IMR-90 (cell line): ENCODE measurements around the gene SRSF2. TPM values are rescaled to one million over a fixed set of nuclear protein-coding genes. Genes with fewer than 3 reads are reported as not detected.
A peak's percentile ranks its signal among the peaks of the same experiment; 100 is the strongest.

Experiments
- ATAC-seq: fragments of 200-7000 bp; cut with Tn5 transposase; 2 replicates; pipeline ENCODE4 v1.9.1; 2020; ENCODE audit warnings: low read depth, mild to moderate bottlenecking, moderate library complexity
- BruUV-seq: library from RNA; stranded (reverse); fragments of 400-500 nt; replicated peaks from 2 replicates; lab custom pipeline; 2021; lab: Mats Ljungman, UMichigan
- CTCF ChIA-PET: fragments of 300-600 bp; formaldehyde crosslinking; extraction: SDS; loops from one replicate; lab custom pipeline; 2021; ENCODE audit warnings: antibody characterized with exemption; lab: Yijun Ruan, JAX
- POLR2A ChIA-PET: fragments of 300-600 bp; sonication (Branson Sonifier 250); formaldehyde crosslinking; loops from one replicate; lab custom pipeline; 2022; ENCODE audit warnings: antibody characterized with exemption; ENCODE audit not compliant: unreplicated experiment; lab: Charles Lee
- DNase-seq: peaks from one replicate; pipeline ENCODE4 v3.0.0; 2013
- H2AFZ ChIP-seq: replicated peaks from 2 replicates; pipeline ENCODE3; 2013; ENCODE audit warnings: low read length, mild to moderate bottlenecking; ENCODE audit not compliant: poor library complexity
- H2AK5ac ChIP-seq: 2 replicates; pipeline ENCODE4 v1.6.1; 2013; ENCODE audit warnings: low read depth, low read length, inconsistent platforms
- H2AK9ac ChIP-seq: replicated peaks from 2 replicates; pipeline ENCODE3; 2013; ENCODE audit warnings: mild to moderate bottlenecking, low read depth, low read length, moderate library complexity; ENCODE audit not compliant: poor library complexity
- H2BK120ac ChIP-seq: 2 replicates; pipeline ENCODE4 v1.6.1; 2013; ENCODE audit warnings: low read depth, low read length, inconsistent platforms
- H2BK15ac ChIP-seq: 3 replicates; pipeline ENCODE4 v1.6.1; 2013; ENCODE audit warnings: low read depth, low read length, inconsistent platforms
- H2BK20ac ChIP-seq: 2 replicates; pipeline ENCODE4 v1.6.1; 2013; ENCODE audit warnings: low read depth, mild to moderate bottlenecking, inconsistent platforms, low read length, moderate library complexity
- H2BK5ac ChIP-seq: 2 replicates; pipeline ENCODE4 v1.6.1; 2013; ENCODE audit warnings: mild to moderate bottlenecking, low read depth, low read length, inconsistent platforms; ENCODE audit not compliant: poor library complexity, severe bottlenecking
- H3K14ac ChIP-seq: replicated peaks from 2 replicates; pipeline ENCODE4 v1.6.1; 2013; ENCODE audit warnings: low read depth, low read length, inconsistent platforms
- H3K18ac ChIP-seq: 2 replicates; pipeline ENCODE4 v1.6.1; 2013; ENCODE audit warnings: low read depth, low read length, control low read depth
- H3K23ac ChIP-seq: 2 replicates; pipeline ENCODE4 v1.6.1; 2013; ENCODE audit warnings: low read depth, low read length, inconsistent platforms
- H3K27ac ChIP-seq: 2 replicates; pipeline ENCODE4 v1.5.1; 2013; ENCODE audit warnings: mild to moderate bottlenecking, control low read depth, low read length; ENCODE audit not compliant: insufficient read depth
- H3K27me3 ChIP-seq: 2 replicates; pipeline ENCODE4 v1.6.1; 2013; ENCODE audit warnings: low read length; ENCODE audit not compliant: control insufficient read depth, insufficient read depth
- H3K36me3 ChIP-seq: 2 replicates; pipeline ENCODE4 v1.6.1; 2013; ENCODE audit warnings: low read length, mixed read lengths; ENCODE audit not compliant: control insufficient read depth, insufficient read depth
- H3K4ac ChIP-seq: 2 replicates; pipeline ENCODE4 v1.6.1; 2013; ENCODE audit warnings: low read depth, low read length, inconsistent platforms
- H3K4me1 ChIP-seq: 2 replicates; pipeline ENCODE4 v1.6.1; 2013; ENCODE audit warnings: low read length, mixed read lengths; ENCODE audit not compliant: control insufficient read depth, insufficient read depth
- H3K4me2 ChIP-seq: 2 replicates; pipeline ENCODE4 v1.6.1; 2013; ENCODE audit warnings: low read depth, mild to moderate bottlenecking, control low read depth, low read length, moderate library complexity
- H3K4me3 ChIP-seq: 2 replicates; pipeline ENCODE4 v1.5.1; 2013; ENCODE audit warnings: low read depth, mild to moderate bottlenecking, control low read depth, low read length, moderate library complexity; ENCODE audit not compliant: insufficient read depth
- H3K56ac ChIP-seq: 2 replicates; pipeline ENCODE4 v1.6.1; 2013; ENCODE audit warnings: low read length, inconsistent platforms; ENCODE audit not compliant: insufficient read depth; ENCODE audit errors: extremely low read depth
- H3K79me1 ChIP-seq, 2 experiments: 2 replicates each; pipeline ENCODE4 v1.6.1; 2013; ENCODE audit warnings: low read length in 2 of 2, inconsistent platforms in 1 of 2, low read depth in 1 of 2
- H3K9ac ChIP-seq: 2 replicates; pipeline ENCODE4 v1.6.1; 2013; ENCODE audit warnings: low read depth, low read length, control low read depth
- H3K9me1 ChIP-seq: 2 replicates; pipeline ENCODE4 v1.6.1; 2013; ENCODE audit warnings: low read length, inconsistent platforms; ENCODE audit not compliant: insufficient read depth
- H3K9me3 ChIP-seq: 2 replicates; pipeline ENCODE4 v1.6.1; 2013; ENCODE audit warnings: low read length; ENCODE audit not compliant: control insufficient read depth, insufficient read depth
- H4K20me1 ChIP-seq: 2 replicates; pipeline ENCODE4 v1.6.1; 2013; ENCODE audit warnings: low read length, inconsistent platforms; ENCODE audit not compliant: insufficient read depth
- H4K5ac ChIP-seq: 2 replicates; pipeline ENCODE4 v1.6.1; 2013; ENCODE audit warnings: mild to moderate bottlenecking, low read depth, low read length, control low read depth
- H4K8ac ChIP-seq, 2 experiments: 2 replicates each; pipeline ENCODE4 v1.6.1; 2013; ENCODE audit warnings: low read depth in 2 of 2, low read length in 2 of 2, control low read depth in 1 of 2, inconsistent platforms in 1 of 2
- H4K91ac ChIP-seq: 2 replicates; pipeline ENCODE4 v1.6.1; 2013; ENCODE audit warnings: low read depth, low read length, inconsistent platforms; ENCODE audit not compliant: insufficient read depth
- BHLHE40 ChIP-seq: fragments of 150-350 bp; IDR thresholded peaks from 2 replicates; pipeline ENCODE4 v1.6.1; 2016; ENCODE audit warnings: mild to moderate bottlenecking, low read depth, low read length
- CHD1 ChIP-seq: IDR thresholded peaks from 2 replicates; pipeline ENCODE4 v1.6.1; 2012; ENCODE audit warnings: low read depth, low read length, improper control_type of control experiment
- FOS ChIP-seq: fragments of 150-350 bp; IDR thresholded peaks from 2 replicates; pipeline ENCODE4 v1.6.1; 2016; ENCODE audit warnings: low read depth, low read length
- MAFK ChIP-seq: IDR thresholded peaks from 2 replicates; pipeline ENCODE4 v1.6.1; 2012; ENCODE audit warnings: low read depth, low read length, improper control_type of control experiment
- MAZ ChIP-seq: IDR thresholded peaks from 2 replicates; pipeline ENCODE4 v1.6.1; 2012; ENCODE audit warnings: low read depth, mild to moderate bottlenecking, low read length, improper control_type of control experiment, moderate library complexity, borderline replicate concordance
- MXI1 ChIP-seq: IDR thresholded peaks from 2 replicates; pipeline ENCODE4 v1.6.1; 2012; ENCODE audit warnings: low read depth, mild to moderate bottlenecking, low read length, moderate library complexity, borderline replicate concordance
- NFE2L2 ChIP-seq: fragments of 150-350 bp; IDR thresholded peaks from 2 replicates; pipeline ENCODE4 v1.6.1; 2016; ENCODE audit warnings: low read depth, mild to moderate bottlenecking, low read length
- POLR2A ChIP-seq: IDR thresholded peaks from 2 replicates; pipeline ENCODE4 v1.6.1; 2012; ENCODE audit warnings: mild to moderate bottlenecking, low read depth, low read length
- RAD21 ChIP-seq: IDR thresholded peaks from 2 replicates; pipeline ENCODE4 v1.6.1; 2012; ENCODE audit warnings: low read length, improper control_type of control experiment
- RFX5 ChIP-seq: IDR thresholded peaks from 2 replicates; pipeline ENCODE4 v1.8.0; 2012; ENCODE audit warnings: low read depth, mild to moderate bottlenecking, low read length, moderate library complexity
- WGBS, 2 experiments: methylation state at CpG; one replicate each; pipeline versions ENCODE4 v1.1.5 to v1.1.7; 2013; ENCODE audit warnings: missing lambda C conversion rate in 2 of 2; ENCODE audit not compliant: insufficient read length in 1 of 2; ENCODE audit errors: extremely low coverage in 2 of 2; 5-methylcytosine and 5-hydroxymethylcytosine counted together
- dilution Hi-C: fragments of 300-500 bp; cut with HindIII; formaldehyde crosslinking; loops from one replicate; pipeline ENCODE4 v1.14.3; 2018; ENCODE audit warnings: low sequenced_read_pairs; ENCODE audit not compliant: unreplicated experiment
- in situ Hi-C: fragments of 300-500 bp; cut with MboI; formaldehyde crosslinking; loops from 3 replicates; pipeline ENCODE4 v1.14.3; 2019; ENCODE audit warnings: low sequenced_read_pairs, inconsistent platforms, mixed read lengths
- intact Hi-C: fragments of 100-400 bp; cut with micrococcal nuclease; formaldehyde crosslinking; loops from 2 replicates; pipeline ENCODE4 v1.10.0; 2022
- polyA plus RNA-seq, 3 experiments: library from polyadenylated mRNA; depleted of rRNA; stranded (reverse); fragments of >200 nt; gene quantifications; 2 replicates each; pipeline ENCODE4 v1.2.3, GENCODE V29; 2012; ENCODE audit warnings: low replicate concordance in 1 of 3
- total RNA-seq: library from RNA; depleted of rRNA; stranded (reverse); fragments of >200 nt; gene quantifications from 2 replicates; pipeline ENCODE4 v1.2.3, GENCODE V29; 2012
- TF ChIP-seq, protein P1 (sequence below): conservative IDR thresholded peaks from 2 replicates; pipeline ENCODE4 v1.5.1; 2012; ENCODE audit warnings: mild to moderate bottlenecking, low read depth, low read length, improper control_type of control experiment
- TF ChIP-seq, protein P2 (sequence below): fragments of 150-350 bp; IDR thresholded peaks from 2 replicates; pipeline ENCODE4 v1.6.1; 2016; ENCODE audit warnings: low read depth, mild to moderate bottlenecking, low read length, moderate library complexity, borderline replicate concordance
- TF ChIP-seq, protein P3 (sequence below): fragments of 150-350 bp; IDR thresholded peaks from 2 replicates; pipeline ENCODE4 v1.6.1; 2017; ENCODE audit warnings: mild to moderate bottlenecking, antibody characterized with exemption, low read length, low read depth

Gene SRSF2
- total and polyA plus RNA-seq, 2 of the 4 experiments (the other 2 are of a cell fraction): 98.0 to 296 TPM

DNA sequence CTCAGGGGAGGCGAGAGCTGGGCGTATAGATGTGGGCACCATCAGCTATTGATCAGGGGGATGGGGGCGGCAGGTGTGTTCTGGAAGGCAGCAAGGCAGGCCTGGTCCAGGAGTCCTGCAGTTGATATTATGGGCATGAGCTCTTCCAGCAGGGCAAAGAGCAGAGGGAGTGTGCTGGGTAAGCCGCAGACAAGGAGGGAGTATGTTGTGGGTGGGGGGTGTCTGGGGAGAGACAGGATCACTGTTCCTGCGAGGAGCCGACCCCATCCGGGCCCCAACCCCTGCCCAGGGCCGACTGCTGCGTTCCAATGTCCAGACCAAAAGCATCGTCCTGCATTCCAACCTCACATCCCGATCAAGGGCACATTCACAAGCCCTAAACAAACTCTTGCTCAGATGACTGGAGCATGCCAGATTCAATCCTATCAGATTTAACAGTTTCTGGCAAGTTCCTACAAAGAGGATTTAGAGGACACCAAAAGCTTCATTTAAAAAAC, 35.6 kb downstream of the SRSF2 start:
- peak overlapping the region; percentile 67; the same call in 1 of the 2 replicates for H2BK120ac ChIP-seq
- peak overlapping the region; percentile 66 for H3K4ac ChIP-seq
- H3K9me1 ChIP-seq: peaks cover 57% of the 10 kb centered on the region
- H3K4me2 ChIP-seq: peak overlapping the region; percentile 82
- DNase-seq: no peak
- 39% methylated on average over 2 of the region's 11 CpGs; no CpG with 5 or more reads in 1 of the 2 experiments for WGBS, 2 experiments
- H3K4me3 ChIP-seq: no peak overlapping the region
- H3K36me3 ChIP-seq: peaks cover 5% of the 10 kb centered on the region
- no peaks in the 10 kb centered on the region for H3K27me3 ChIP-seq
- POLR2A ChIA-PET: no interaction called here
- CTCF ChIA-PET: no interaction called here
- no TSS peak for BruUV-seq
- peak overlapping the region; percentile 96 for H2AK9ac ChIP-seq
- in situ Hi-C loops: no loop called here
- intact Hi-C loops: no loop called here
- TF ChIP-seq CHD1: no peak
- TF ChIP-seq, protein P1, sequence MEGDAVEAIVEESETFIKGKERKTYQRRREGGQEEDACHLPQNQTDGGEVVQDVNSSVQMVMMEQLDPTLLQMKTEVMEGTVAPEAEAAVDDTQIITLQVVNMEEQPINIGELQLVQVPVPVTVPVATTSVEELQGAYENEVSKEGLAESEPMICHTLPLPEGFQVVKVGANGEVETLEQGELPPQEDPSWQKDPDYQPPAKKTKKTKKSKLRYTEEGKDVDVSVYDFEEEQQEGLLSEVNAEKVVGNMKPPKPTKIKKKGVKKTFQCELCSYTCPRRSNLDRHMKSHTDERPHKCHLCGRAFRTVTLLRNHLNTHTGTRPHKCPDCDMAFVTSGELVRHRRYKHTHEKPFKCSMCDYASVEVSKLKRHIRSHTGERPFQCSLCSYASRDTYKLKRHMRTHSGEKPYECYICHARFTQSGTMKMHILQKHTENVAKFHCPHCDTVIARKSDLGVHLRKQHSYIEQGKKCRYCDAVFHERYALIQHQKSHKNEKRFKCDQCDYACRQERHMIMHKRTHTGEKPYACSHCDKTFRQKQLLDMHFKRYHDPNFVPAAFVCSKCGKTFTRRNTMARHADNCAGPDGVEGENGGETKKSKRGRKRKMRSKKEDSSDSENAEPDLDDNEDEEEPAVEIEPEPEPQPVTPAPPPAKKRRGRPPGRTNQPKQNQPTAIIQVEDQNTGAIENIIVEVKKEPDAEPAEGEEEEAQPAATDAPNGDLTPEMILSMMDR: no peak
- no peak for TF ChIP-seq MAFK
- no peak for TF ChIP-seq RFX5
- TF ChIP-seq, protein P2, sequence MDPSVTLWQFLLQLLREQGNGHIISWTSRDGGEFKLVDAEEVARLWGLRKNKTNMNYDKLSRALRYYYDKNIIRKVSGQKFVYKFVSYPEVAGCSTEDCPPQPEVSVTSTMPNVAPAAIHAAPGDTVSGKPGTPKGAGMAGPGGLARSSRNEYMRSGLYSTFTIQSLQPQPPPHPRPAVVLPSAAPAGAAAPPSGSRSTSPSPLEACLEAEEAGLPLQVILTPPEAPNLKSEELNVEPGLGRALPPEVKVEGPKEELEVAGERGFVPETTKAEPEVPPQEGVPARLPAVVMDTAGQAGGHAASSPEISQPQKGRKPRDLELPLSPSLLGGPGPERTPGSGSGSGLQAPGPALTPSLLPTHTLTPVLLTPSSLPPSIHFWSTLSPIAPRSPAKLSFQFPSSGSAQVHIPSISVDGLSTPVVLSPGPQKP: no peak
- TF ChIP-seq NFE2L2: no peak
- TF ChIP-seq POLR2A: no peak
- TF ChIP-seq RAD21: no peak
- no peak for TF ChIP-seq MXI1
- TF ChIP-seq BHLHE40: no peak; the same call in 1 of the 2 replicates
- TF ChIP-seq FOS: no peak
- TF ChIP-seq, protein P3, sequence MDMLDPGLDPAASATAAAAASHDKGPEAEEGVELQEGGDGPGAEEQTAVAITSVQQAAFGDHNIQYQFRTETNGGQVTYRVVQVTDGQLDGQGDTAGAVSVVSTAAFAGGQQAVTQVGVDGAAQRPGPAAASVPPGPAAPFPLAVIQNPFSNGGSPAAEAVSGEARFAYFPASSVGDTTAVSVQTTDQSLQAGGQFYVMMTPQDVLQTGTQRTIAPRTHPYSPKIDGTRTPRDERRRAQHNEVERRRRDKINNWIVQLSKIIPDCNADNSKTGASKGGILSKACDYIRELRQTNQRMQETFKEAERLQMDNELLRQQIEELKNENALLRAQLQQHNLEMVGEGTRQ: no peak
- TF ChIP-seq MAZ: no peak
- peak; percentile 25 for ATAC-seq
- H2BK20ac ChIP-seq: peak overlapping the region; percentile 27; the same call in 1 of the 2 replicates
- peak overlapping the region; percentile 38 for H3K14ac ChIP-seq
- H3K56ac ChIP-seq: no peak overlapping the region
- dilution Hi-C loops: no loop called here
- peaks cover 92% of the 10 kb centered on the region for H4K20me1 ChIP-seq
- H3K9me3 ChIP-seq: no peaks in the 10 kb centered on the region
- peak overlapping the region; percentile 82 for H2AFZ ChIP-seq
- H3K4me1 ChIP-seq: peaks cover 51% of the 10 kb centered on the region
- peak overlapping the region; percentile 85 for H3K27ac ChIP-seq
- H3K9ac ChIP-seq: peak overlapping the region; percentile 53
- H2BK15ac ChIP-seq: peak overlapping the region; percentile 24; the same call in 2 of the 3 replicates
- H4K91ac ChIP-seq: peak overlapping the region; percentile 33; the same call in 1 of the 2 replicates
- peak overlapping the region; percentile 90 for H2BK5ac ChIP-seq
- peak overlapping the region; percentile 87 for H2AK5ac ChIP-seq
- peak overlapping the region; percentile 70 for H3K23ac ChIP-seq
- peak overlapping the region; percentile 47 for H3K18ac ChIP-seq
- peak overlapping the region; percentile 8 to 49; a peak in 2 of 4 replicates for H4K8ac ChIP-seq
- H3K79me1 ChIP-seq: peaks cover 10 to 91% of the 10 kb centered on the region in 2 experiments; a peak in 3 of 4 replicates
- H4K5ac ChIP-seq: peak overlapping the region; percentile 1
